ENCODE measurements around the gene FCRL5. TPM values are rescaled to one million over a fixed set of nuclear protein-coding genes. Genes with fewer than 3 reads are reported as not detected.

Gene FCRL5
- total RNA-seq, 1 donor from 2014 or later: not detected

GRCh38 chr1:157542676-157543075, 9.6 kb downstream of the FCRL5 start:
- Mint-ChIP-seq H3K9me3 (ENCODE audit: low read depth) (peaks cover under 1% of the 10 kb centered on the region), H3K4me3 (ENCODE audit: unreplicated experiment) (no peak overlapping the region), H3K36me3 (ENCODE audit: low read depth) (no peaks in the 10 kb centered on the region), H3K27ac (ENCODE audit: unreplicated experiment) (no peak overlapping the region), H3K27me3 (ENCODE audit: low read depth) (peaks cover 24% of the 10 kb centered on the region), H3K4me1 (ENCODE audit: low read depth) (no peaks in the 10 kb centered on the region)
- DNase-seq (ENCODE audit: low spot score): no peak
- TF ChIP-seq CTCF (IDR thresholded peaks at IDR 0.05): no peak

- peaks cover 26% of the 10 kb centered on the region for H3K27me3 Mint-ChIP-seq (ENCODE audit: low read depth)
- no peaks in the 10 kb centered on the region for H3K36me3 Mint-ChIP-seq (ENCODE audit: low read depth)
- H3K4me1 Mint-ChIP-seq (ENCODE audit: low read depth): no peaks in the 10 kb centered on the region
- no peak for TF ChIP-seq CTCF (IDR thresholded peaks at IDR 0.05)
- H3K4me3 Mint-ChIP-seq (ENCODE audit: unreplicated experiment): no peak overlapping the region
- H3K27ac Mint-ChIP-seq (ENCODE audit: unreplicated experiment): no peak overlapping the region
- DNase-seq (ENCODE audit: low spot score): no peak
- H3K9me3 Mint-ChIP-seq (ENCODE audit: low read depth): peaks cover 5% of the 10 kb centered on the region
These were observed 11.5 kb downstream of the FCRL5 start for GRCh38 chr1:157540852-157541251.

GRCh38 chr1:157540160-157540748, 12.1 kb downstream of the FCRL5 start:
- Mint-ChIP-seq H3K9me3 (ENCODE audit: low read depth) (peaks cover 5% of the 10 kb centered on the region), H3K27ac (ENCODE audit: unreplicated experiment) (no peak overlapping the region), H3K36me3 (ENCODE audit: low read depth) (no peaks in the 10 kb centered on the region), H3K4me3 (ENCODE audit: unreplicated experiment) (no peak overlapping the region), H3K4me1 (ENCODE audit: low read depth) (no peaks in the 10 kb centered on the region), H3K27me3 (ENCODE audit: low read depth) (peaks cover 26% of the 10 kb centered on the region)
- DNase-seq (ENCODE audit: low spot score): no peak
- TF ChIP-seq CTCF (IDR thresholded peaks at IDR 0.05): no peak

GRCh38 chr1:157539568-157539967, 12.7 kb downstream of the FCRL5 start:
- TF ChIP-seq CTCF (IDR thresholded peaks at IDR 0.05): no peak
- no peak for DNase-seq (ENCODE audit: low spot score)
- H3K4me3 Mint-ChIP-seq (ENCODE audit: unreplicated experiment): no peak overlapping the region
- peaks cover 26% of the 10 kb centered on the region for H3K27me3 Mint-ChIP-seq (ENCODE audit: low read depth)
- H3K4me1 Mint-ChIP-seq (ENCODE audit: low read depth): no peaks in the 10 kb centered on the region
- no peak overlapping the region for H3K27ac Mint-ChIP-seq (ENCODE audit: unreplicated experiment)
- H3K9me3 Mint-ChIP-seq (ENCODE audit: low read depth): peaks cover 5% of the 10 kb centered on the region
- H3K36me3 Mint-ChIP-seq (ENCODE audit: low read depth): no peaks in the 10 kb centered on the region

GRCh38 chr1:157532569-157532968, 19.7 kb downstream of the FCRL5 start:
- H3K36me3 Mint-ChIP-seq (ENCODE audit: low read depth): no peaks in the 10 kb centered on the region
- H3K4me3 Mint-ChIP-seq (ENCODE audit: unreplicated experiment): no peak overlapping the region
- H3K27ac Mint-ChIP-seq (ENCODE audit: unreplicated experiment): no peak overlapping the region
- H3K4me1 Mint-ChIP-seq (ENCODE audit: low read depth): no peaks in the 10 kb centered on the region
- no peak for TF ChIP-seq CTCF (IDR thresholded peaks at IDR 0.05)
- H3K27me3 Mint-ChIP-seq (ENCODE audit: low read depth): peaks cover 20% of the 10 kb centered on the region
- peaks cover 3% of the 10 kb centered on the region for H3K9me3 Mint-ChIP-seq (ENCODE audit: low read depth)
- DNase-seq (ENCODE audit: low spot score): no peak

Measured in chondrocyte (in vitro differentiated cells).